Measurements from ENCODE around the gene IGLL1. TPM values are rescaled to one million over a fixed set of nuclear protein-coding genes. Genes with fewer than 3 reads are reported as not detected.
"Not testable (repeated sequence)": the region's sequence is repeated elsewhere in the genome, so short reads cannot be mapped to it uniquely, and the experiment has no call there.

Gene IGLL1
- not detected for total RNA-seq
- not detected for polyA plus RNA-seq
- 0 to 0.15 (median 0) reads per million in 6 experiments for total RNA-seq

GRCh38 chr22:23579870-23580575 lies at the start of gene IGLL1:
IGLL1 (minus strand) TSS chr22:23580290; CDS start chr22:23580190, 100 bp downstream.
- DNase-seq: peak in 1 of 10 donors; percentile 38
- H3K4me3 Mint-ChIP-seq: no peak within 1 kb of the TSS
- H3K9me3 Mint-ChIP-seq: no peaks in the 10 kb centered on the region
- H3K36me3 Mint-ChIP-seq: peaks cover 0 to 2% (median 2%) of the 10 kb centered on the region in 3 donors
- H3K4me1 Mint-ChIP-seq: peaks cover 0 to 10% (median 2%) of the 10 kb centered on the region in 4 donors
- no peak for ATAC-seq
- H3K27me3 Mint-ChIP-seq: peaks cover 16 to 76% (median 34%) of the 10 kb centered on the region in 5 donors
- peak within 1 kb of the TSS in 2 of 10 donors; percentile 34 to 79 for H3K27ac Mint-ChIP-seq
- POLR2A ChIA-PET: no interaction called here

DNA sequence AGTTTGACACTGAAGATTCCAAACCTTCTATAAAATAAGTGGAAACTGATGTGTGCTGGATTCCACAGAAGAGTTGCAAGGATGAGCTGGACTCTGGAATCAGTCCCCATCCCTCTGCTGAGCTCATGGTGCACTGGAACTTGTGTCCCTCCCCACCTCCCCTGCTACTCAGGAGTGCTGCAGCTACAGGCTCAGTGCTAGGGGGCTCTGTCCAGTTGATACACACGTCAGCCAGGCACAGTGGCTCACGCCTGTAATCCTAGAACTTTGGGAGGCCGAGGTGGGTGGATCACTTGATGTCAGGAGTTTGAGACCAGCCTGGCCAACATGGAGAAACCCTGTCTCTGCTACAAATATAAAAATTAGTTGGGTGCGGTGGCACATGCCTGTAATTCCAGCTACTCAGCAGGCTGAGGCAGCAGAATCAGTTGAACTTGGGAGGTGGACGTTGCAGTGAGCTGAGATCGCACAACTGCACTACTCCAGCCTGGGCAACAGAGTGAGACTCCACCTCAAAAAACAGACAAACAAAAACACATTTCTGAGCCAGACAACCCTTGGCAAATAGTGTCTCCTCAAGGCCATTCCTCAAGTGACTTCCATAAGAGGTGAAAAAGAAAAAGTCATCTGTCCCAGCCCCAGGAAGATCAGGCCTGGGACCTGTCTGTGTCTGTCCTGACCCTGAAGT lies 48.1 kb upstream of the IGLL1 start:
- ATAC-seq, H3K4me3 Mint-ChIP-seq: not testable (repeated sequence)

GRCh38 chr22:23627401-23628055 lies 47.4 kb upstream of the IGLL1 start:
- H3K36me3 Mint-ChIP-seq: peaks cover 0 to 17% (median 0%) of the 10 kb centered on the region in 3 donors
- POLR2A ChIA-PET, H3K9me3 Mint-ChIP-seq, H3K4me3 Mint-ChIP-seq, H3K4me1 Mint-ChIP-seq, H3K27me3 Mint-ChIP-seq: not testable (repeated sequence)
- H3K27ac Mint-ChIP-seq: peak overlapping the region in 4 of 10 donors; percentile 13 to 88 (median 37)
- peak; percentile 27 to 77 (median 50) for DNase-seq
- peak; percentile 77 to 94 for ATAC-seq

More for the DNA sequence above, 48.1 kb upstream of the IGLL1 start:
- DNase-seq, POLR2A ChIA-PET, H3K4me1 Mint-ChIP-seq, H3K27me3 Mint-ChIP-seq, H3K9me3 Mint-ChIP-seq: not testable (repeated sequence)
- Mint-ChIP-seq H3K27ac (peak overlapping the region in 1 of 10 donors; percentile 53), H3K36me3 (peaks cover 0 to 11% (median 0%) of the 10 kb centered on the region in 3 donors)

GRCh38 chr22:23626286-23626975 lies 46.3 kb upstream of the IGLL1 start:
- H3K27ac Mint-ChIP-seq: no peak overlapping the region
- POLR2A ChIA-PET: no interaction called here

DNA sequence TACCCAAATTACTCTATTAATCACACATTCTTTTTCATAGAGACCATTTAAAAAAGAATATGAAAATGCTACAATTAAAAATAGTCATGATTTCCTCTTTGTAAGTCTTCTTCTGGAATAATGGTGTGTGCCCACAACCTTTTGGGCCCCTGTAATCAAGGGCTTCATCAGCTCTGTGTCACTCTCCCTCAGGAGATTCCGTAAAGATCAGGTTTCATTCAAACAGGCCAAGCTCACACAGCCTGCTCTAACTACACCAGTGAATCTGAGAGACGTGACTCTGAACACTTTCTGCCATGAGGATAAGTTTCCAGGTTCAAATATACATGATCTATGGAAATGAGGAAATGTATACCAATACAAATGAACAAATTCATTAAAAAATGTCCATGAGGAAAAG lies 42.5 kb upstream of the IGLL1 start:
- peaks cover 0 to 3% (median 2%) of the 10 kb centered on the region in 4 donors for H3K4me1 Mint-ChIP-seq
- H3K27me3 Mint-ChIP-seq: no peaks in the 10 kb centered on the region
- DNase-seq (no peak), ATAC-seq (no peak)
- no peak overlapping the region for H3K27ac Mint-ChIP-seq
- H3K36me3 Mint-ChIP-seq: peaks cover 0 to 31% (median 7%) of the 10 kb centered on the region in 3 donors
- no peaks in the 10 kb centered on the region for H3K9me3 Mint-ChIP-seq
- H3K4me3 Mint-ChIP-seq: no peak overlapping the region
- POLR2A ChIA-PET: no interaction called here

More at GRCh38 chr22:23626286-23626975, 46.3 kb upstream of the IGLL1 start:
- Mint-ChIP-seq H3K4me3 (no peak overlapping the region), H3K36me3 (peaks cover 0 to 22% (median 0%) of the 10 kb centered on the region in 3 donors), H3K27me3 (no peaks in the 10 kb centered on the region), H3K4me1 (peaks cover 0 to 4% (median 2%) of the 10 kb centered on the region in 4 donors), H3K9me3 (no peaks in the 10 kb centered on the region)
- DNase-seq (no peak), ATAC-seq (no peak)

GRCh38 chr22:23621916-23622315 lies 41.8 kb upstream of the IGLL1 start:
- H3K4me1 Mint-ChIP-seq, ATAC-seq, H3K27me3 Mint-ChIP-seq, POLR2A ChIA-PET, H3K4me3 Mint-ChIP-seq, H3K9me3 Mint-ChIP-seq, DNase-seq: not testable (repeated sequence)
- H3K36me3 Mint-ChIP-seq: peaks cover 0 to 34% (median 10%) of the 10 kb centered on the region in 3 donors
- peak overlapping the region in 1 of 10 donors; percentile 28 for H3K27ac Mint-ChIP-seq

GRCh38 chr22:23621082-23621780 lies 41.1 kb upstream of the IGLL1 start:
- Mint-ChIP-seq H3K4me3 (no peak overlapping the region), H3K27me3 (no peaks in the 10 kb centered on the region), H3K36me3 (peaks cover 0 to 38% (median 10%) of the 10 kb centered on the region in 3 donors), H3K9me3 (no peaks in the 10 kb centered on the region), H3K4me1 (no peaks in the 10 kb centered on the region), H3K27ac (no peak overlapping the region)
- no peak for ATAC-seq
- DNase-seq: no peak
- POLR2A ChIA-PET: no interaction called here

- Mint-ChIP-seq H3K4me1 (no peaks in the 10 kb centered on the region), H3K4me3 (no peak overlapping the region), H3K36me3 (peaks cover 0 to 28% (median 10%) of the 10 kb centered on the region in 3 donors), H3K27me3 (no peaks in the 10 kb centered on the region), H3K9me3 (no peaks in the 10 kb centered on the region), H3K27ac (peak overlapping the region in 1 of 10 donors; percentile 19)
- POLR2A ChIA-PET: no interaction called here
- no peak for ATAC-seq
- DNase-seq: no peak
Measured at GRCh38 chr22:23613193-23613972, 33.3 kb upstream of the IGLL1 start.

- POLR2A ChIA-PET: no interaction called here
- Mint-ChIP-seq H3K27me3 (no peaks in the 10 kb centered on the region), H3K27ac (peak overlapping the region in 1 of 10 donors; percentile 7), H3K4me1 (no peaks in the 10 kb centered on the region), H3K36me3 (peaks cover 0 to 15% (median 4%) of the 10 kb centered on the region in 3 donors), H3K4me3 (no peak overlapping the region), H3K9me3 (no peaks in the 10 kb centered on the region)
- no peak for ATAC-seq
- no peak for DNase-seq
Measured at GRCh38 chr22:23609983-23610781, 30.1 kb upstream of the IGLL1 start.

DNA sequence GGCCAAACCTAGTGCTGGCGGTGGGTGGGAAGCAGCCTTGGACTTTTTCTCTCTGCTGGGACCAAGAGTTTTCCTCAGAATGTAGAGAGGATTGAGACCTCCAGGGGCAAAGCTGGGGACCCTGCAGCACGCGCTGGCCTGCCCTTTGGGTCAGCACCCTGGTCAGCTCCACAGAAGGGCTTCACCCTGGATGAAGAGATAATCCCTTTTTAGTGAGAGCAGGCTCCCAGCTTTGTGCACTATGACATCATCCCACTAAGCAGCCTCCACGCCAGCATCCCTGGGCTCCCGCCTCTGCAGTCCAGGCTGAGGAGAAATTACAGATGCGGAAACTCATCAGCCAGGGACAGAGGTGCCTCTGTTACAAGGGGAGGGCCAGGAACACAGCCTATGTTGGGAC lies 28.5 kb upstream of the IGLL1 start:
- no peak for DNase-seq

More for the DNA sequence above, 28.5 kb upstream of the IGLL1 start:
- ATAC-seq: no peak
- POLR2A ChIA-PET: no interaction called here
- Mint-ChIP-seq H3K27ac (no peak overlapping the region), H3K9me3 (no peaks in the 10 kb centered on the region), H3K27me3 (no peaks in the 10 kb centered on the region), H3K36me3 (peaks cover 0 to 10% (median 1%) of the 10 kb centered on the region in 3 donors), H3K4me3 (no peak overlapping the region), H3K4me1 (no peaks in the 10 kb centered on the region)
